Mesenchymal stem cell (in vitro differentiated cells and primary cell): ENCODE measurements around the gene CSNK1G3.
A peak's percentile ranks its signal among the peaks of the same experiment; 100 is the strongest.

Source experiments
- DNase-seq: peaks from one replicate; pipeline ENCODE4 v3.0.0-alpha.2; 2013
- H2AFZ ChIP-seq: one replicate; pipeline ENCODE4 v1.6.1; 2013; ENCODE audit warnings: low read depth, mild to moderate bottlenecking, control low read depth, inconsistent platforms, low read length, moderate library complexity
- H2AK5ac ChIP-seq: 2 replicates; pipeline ENCODE4 v1.6.1; 2013; ENCODE audit warnings: low read length, moderate library complexity, mild to moderate bottlenecking, inconsistent platforms; ENCODE audit not compliant: severe bottlenecking
- H2BK120ac ChIP-seq: one replicate; pipeline ENCODE4 v1.6.1; 2013; ENCODE audit warnings: low read depth, mild to moderate bottlenecking, inconsistent platforms, low read length, moderate library complexity
- H2BK12ac ChIP-seq, 2 experiments: one replicate each; pipeline ENCODE4 v1.6.1; 2013; ENCODE audit warnings: inconsistent platforms in 2 of 2, low read length in 2 of 2, mild to moderate bottlenecking in 2 of 2, moderate library complexity in 2 of 2, control low read depth in 1 of 2
- H2BK15ac ChIP-seq: one replicate; pipeline ENCODE4 v1.6.1; 2013; ENCODE audit warnings: mild to moderate bottlenecking, low read depth, inconsistent platforms; ENCODE audit not compliant: poor library complexity, severe bottlenecking
- H2BK5ac ChIP-seq: 2 replicates; pipeline ENCODE4 v1.6.1; 2013; ENCODE audit warnings: low read depth, mild to moderate bottlenecking, low read length, control low read depth, inconsistent platforms; ENCODE audit not compliant: poor library complexity, severe bottlenecking
- H3K14ac ChIP-seq, 2 experiments: one replicate each; pipeline ENCODE4 v1.6.1; 2013; ENCODE audit warnings: inconsistent platforms in 2 of 2, low read length in 2 of 2, control low read depth in 1 of 2, mild to moderate bottlenecking in 1 of 2, moderate library complexity in 1 of 2
- H3K18ac ChIP-seq, 2 experiments: one replicate each; pipeline ENCODE4 v1.6.1; 2013; ENCODE audit warnings: inconsistent platforms in 2 of 2, low read length in 2 of 2, control low read depth in 1 of 2, low read depth in 1 of 2, mild to moderate bottlenecking in 1 of 2
- H3K23ac ChIP-seq, 2 experiments: one replicate each; pipeline ENCODE4 v1.6.1; 2013; ENCODE audit warnings: inconsistent platforms in 2 of 2, low read length in 2 of 2, mild to moderate bottlenecking in 2 of 2, moderate library complexity in 2 of 2, control low read depth in 1 of 2
- H3K27ac ChIP-seq: 2 replicates; pipeline ENCODE4 v1.5.1; 2013; ENCODE audit warnings: mild to moderate bottlenecking, moderate library complexity, low read length, control low read depth, inconsistent platforms; ENCODE audit not compliant: poor library complexity, severe bottlenecking
- H3K27me3 ChIP-seq, 2 experiments: 2 replicates each; pipeline versions ENCODE4 v1.6.1 to v1.7.0; 2013; ENCODE audit warnings: low read length in 2 of 2, mild to moderate bottlenecking in 2 of 2, moderate library complexity in 2 of 2, control low read depth in 1 of 2, inconsistent platforms in 1 of 2; ENCODE audit not compliant: control insufficient read depth in 1 of 2, insufficient read depth in 1 of 2
- H3K36me3 ChIP-seq, 2 experiments: 2 replicates each; pipeline versions ENCODE4 v1.6.1 to v1.7.0; 2013; ENCODE audit warnings: low read length in 2 of 2, control low read depth in 1 of 2, inconsistent platforms in 1 of 2, low read depth in 1 of 2, mild to moderate bottlenecking in 1 of 2; ENCODE audit not compliant: insufficient read depth in 2 of 2, control insufficient read depth in 1 of 2
- H3K4ac ChIP-seq, 2 experiments: one replicate each; pipeline ENCODE4 v1.6.1; 2013; ENCODE audit warnings: inconsistent platforms in 2 of 2, low read length in 2 of 2, mild to moderate bottlenecking in 2 of 2, moderate library complexity in 2 of 2, control low read depth in 1 of 2, low read depth in 1 of 2
- H3K4me1 ChIP-seq: 2 replicates; pipeline ENCODE4 v1.6.1; 2013; ENCODE audit warnings: low read depth, low read length, control low read depth; ENCODE audit not compliant: control insufficient read depth, insufficient read depth
- H3K4me2 ChIP-seq: 2 replicates; pipeline ENCODE4 v1.6.1; 2013; ENCODE audit warnings: low read length, mild to moderate bottlenecking, inconsistent platforms; ENCODE audit not compliant: poor library complexity, severe bottlenecking
- H3K4me3 ChIP-seq, 2 experiments: 2 replicates each; pipeline versions ENCODE4 v1.5.1 to v1.7.0; 2013; ENCODE audit warnings: low read length in 2 of 2, mild to moderate bottlenecking in 2 of 2, control low read depth in 1 of 2, low read depth in 1 of 2; ENCODE audit not compliant: insufficient read depth in 1 of 2
- H3K79me1 ChIP-seq: replicated peaks from 2 replicates; pipeline ENCODE4 v1.6.1; 2013; ENCODE audit warnings: mild to moderate bottlenecking, control low read depth, low read length, inconsistent platforms; ENCODE audit not compliant: poor library complexity, severe bottlenecking
- H3K9ac ChIP-seq: 2 replicates; pipeline ENCODE4 v1.7.0; 2013; ENCODE audit warnings: mild to moderate bottlenecking, low read length, moderate library complexity
- H3K9me3 ChIP-seq: 2 replicates; pipeline ENCODE4 v1.7.0; 2013; ENCODE audit warnings: mild to moderate bottlenecking, low read length; ENCODE audit not compliant: control insufficient read depth
- H4K8ac ChIP-seq: one replicate; pipeline ENCODE4 v1.6.1; 2013; ENCODE audit warnings: inconsistent platforms, mild to moderate bottlenecking, low read length, moderate library complexity
- H4K91ac ChIP-seq: one replicate; pipeline ENCODE4 v1.6.1; 2013; ENCODE audit warnings: mild to moderate bottlenecking, low read length, inconsistent platforms
- WGBS: methylation state at CpG from one replicate; pipeline ENCODE4 v1.1.7; 2013; ENCODE audit warnings: mixed read lengths; 5-methylcytosine and 5-hydroxymethylcytosine counted together

Gene CSNK1G3

GRCh38 chr5:123543438-123543837, 31.5 kb downstream of the CSNK1G3 start:
- no peak overlapping the region for H3K4ac ChIP-seq
- no peak overlapping the region for H2BK12ac ChIP-seq
- H3K9ac ChIP-seq, result no peak overlapping the region
- H3K27ac ChIP-seq, result no peak overlapping the region
- H2AK5ac ChIP-seq, result no peak overlapping the region
- no peak overlapping the region for H3K4me3 ChIP-seq
- H3K79me1 ChIP-seq, result peaks cover 18% of the 10 kb centered on the region
- no peak overlapping the region for H3K4me2 ChIP-seq
- DNase-seq, result no peak
- no peak overlapping the region for H4K91ac ChIP-seq
- H4K8ac ChIP-seq, result peak overlapping the region; percentile 23
- H2BK15ac ChIP-seq, result no peak overlapping the region
- H3K4me1 ChIP-seq, result peaks cover 4% of the 10 kb centered on the region
- H3K27me3 ChIP-seq, result no peaks in the 10 kb centered on the region
- no peak overlapping the region for H3K23ac ChIP-seq
- H2BK5ac ChIP-seq, result no peak overlapping the region
- no peak overlapping the region for H2AFZ ChIP-seq
- no peak overlapping the region for H2BK120ac ChIP-seq
- H3K9me3 ChIP-seq, result no peaks in the 10 kb centered on the region
- H3K14ac ChIP-seq, result no peak overlapping the region
- peaks cover 0 to 4% of the 10 kb centered on the region in 2 experiments for H3K36me3 ChIP-seq
- WGBS, result 100% methylated on average over 3 of the region's 3 CpGs
- peak overlapping the region in 1 of 2 experiments; percentile 12 for H3K18ac ChIP-seq

DNA sequence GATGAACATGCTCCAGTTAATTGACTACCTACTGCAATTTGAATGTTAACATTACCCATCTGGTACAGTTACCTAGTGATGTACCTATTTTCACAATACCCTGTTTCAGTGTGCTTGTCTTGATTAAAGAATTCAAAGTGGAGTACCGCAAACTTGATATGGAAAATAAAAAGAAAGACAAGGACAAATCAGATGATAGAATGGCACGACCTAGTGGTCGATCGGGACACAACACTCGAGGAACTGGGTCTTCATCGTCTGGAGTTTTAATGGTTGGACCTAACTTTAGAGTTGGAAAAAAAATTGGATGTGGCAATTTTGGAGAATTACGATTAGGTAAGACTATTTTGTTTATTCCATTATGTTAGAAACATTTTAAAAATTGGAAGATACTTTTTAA, 33.5 kb downstream of the CSNK1G3 start:
- peaks cover 18% of the 10 kb centered on the region for H3K79me1 ChIP-seq
- no peak overlapping the region for H3K18ac ChIP-seq
- no peak overlapping the region for H3K4me3 ChIP-seq
- WGBS, result 90% methylated on average over 6 of the region's 7 CpGs
- H2BK12ac ChIP-seq, result no peak overlapping the region
- no peak overlapping the region for H3K27ac ChIP-seq
- H3K14ac ChIP-seq, result no peak overlapping the region
- no peaks in the 10 kb centered on the region for H3K4me1 ChIP-seq
- H2BK120ac ChIP-seq, result no peak overlapping the region
- H4K8ac ChIP-seq, result no peak overlapping the region
- no peak overlapping the region for H2AK5ac ChIP-seq
- no peak overlapping the region for H3K9ac ChIP-seq
- H2BK5ac ChIP-seq, result no peak overlapping the region
- H3K4ac ChIP-seq, result no peak overlapping the region
- H2AFZ ChIP-seq, result no peak overlapping the region
- peak; percentile 33 for DNase-seq
- H3K27me3 ChIP-seq, result no peaks in the 10 kb centered on the region
- no peaks in the 10 kb centered on the region for H3K9me3 ChIP-seq
- H4K91ac ChIP-seq, result no peak overlapping the region
- no peak overlapping the region for H2BK15ac ChIP-seq
- H3K4me2 ChIP-seq, result no peak overlapping the region
- peaks cover 0 to 11% of the 10 kb centered on the region in 2 experiments for H3K36me3 ChIP-seq
- H3K23ac ChIP-seq, result no peak overlapping the region

DNA sequence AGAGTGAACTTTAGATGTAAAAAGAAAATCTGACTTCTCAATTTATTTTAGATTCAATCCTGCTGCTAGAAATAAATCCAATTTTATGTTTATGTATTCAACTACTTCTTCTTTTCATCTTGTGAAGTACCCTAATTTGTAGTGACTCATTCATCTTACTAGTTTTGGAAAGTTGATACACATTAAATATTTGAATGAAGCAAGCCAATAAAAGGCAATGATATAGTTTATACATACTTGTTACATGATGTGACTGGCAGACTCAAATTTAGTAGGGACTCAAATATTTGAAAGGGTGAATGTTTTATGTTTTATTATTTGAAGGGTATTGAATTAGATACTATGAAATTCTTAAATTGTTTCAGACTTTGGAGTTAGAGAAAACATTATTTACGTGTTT, 34.7 kb downstream of the CSNK1G3 start:
- Histone ChIP-seq H3K9me3 (no peaks in the 10 kb centered on the region), H3K18ac (no peak overlapping the region), H3K4me3 (no peak overlapping the region), H2AFZ (no peak overlapping the region), H3K23ac (no peak overlapping the region), H3K9ac (peak overlapping the region; percentile 15), H3K4me1 (no peaks in the 10 kb centered on the region), H3K4ac (no peak overlapping the region), H3K4me2 (no peak overlapping the region), H3K14ac (no peak overlapping the region), H4K91ac (no peak overlapping the region), H2AK5ac (no peak overlapping the region), H3K27me3 (no peaks in the 10 kb centered on the region), H2BK15ac (no peak overlapping the region), H2BK5ac (no peak overlapping the region), H3K36me3 (peaks cover 0 to 12% of the 10 kb centered on the region in 2 experiments), H3K27ac (no peak overlapping the region), H3K79me1 (peaks cover 16% of the 10 kb centered on the region), H2BK120ac (no peak overlapping the region), H4K8ac (no peak overlapping the region), H2BK12ac (no peak overlapping the region)
- DNase-seq, result no peak
- whole genome bisulfite sequencing, result no CpG with 5 or more reads among the region's 1 CpG

- no peaks in the 10 kb centered on the region for H3K27me3 ChIP-seq
- peaks cover 0 to 12% of the 10 kb centered on the region in 2 experiments for H3K36me3 ChIP-seq
- H4K8ac ChIP-seq, result no peak overlapping the region
- H3K9me3 ChIP-seq, result no peaks in the 10 kb centered on the region
- no peak overlapping the region for H2AK5ac ChIP-seq
- no peak overlapping the region for H3K4ac ChIP-seq
- H3K4me3 ChIP-seq, result no peak overlapping the region
- H3K9ac ChIP-seq, result no peak overlapping the region
- no peak overlapping the region for H2BK12ac ChIP-seq
- 88% methylated on average over 3 of the region's 3 CpGs for WGBS
- no peak for DNase-seq
- peaks cover 11% of the 10 kb centered on the region for H3K79me1 ChIP-seq
- H3K4me1 ChIP-seq, result no peaks in the 10 kb centered on the region
- no peak overlapping the region for H2BK15ac ChIP-seq
- H3K23ac ChIP-seq, result no peak overlapping the region
- H2AFZ ChIP-seq, result no peak overlapping the region
- no peak overlapping the region for H3K14ac ChIP-seq
- H2BK120ac ChIP-seq, result no peak overlapping the region
- no peak overlapping the region for H2BK5ac ChIP-seq
- H3K4me2 ChIP-seq, result no peak overlapping the region
- H3K18ac ChIP-seq, result peak overlapping the region in 1 of 2 experiments; percentile 4
- no peak overlapping the region for H3K27ac ChIP-seq
- no peak overlapping the region for H4K91ac ChIP-seq
These were observed 37.4 kb downstream of the CSNK1G3 start for GRCh38 chr5:123549256-123549904.
